Measurements from ENCODE around the gene HNF1A. TPM values are rescaled to one million over a fixed set of nuclear protein-coding genes. Genes with fewer than 3 reads are reported as not detected.

The HNF1A gene
- total and polyA plus RNA-seq, 2 of the 13 experiments (the other 11 are each of a cell fraction or from before 2014, with no cell fraction given): 13.4 to 34.7 TPM

DNA sequence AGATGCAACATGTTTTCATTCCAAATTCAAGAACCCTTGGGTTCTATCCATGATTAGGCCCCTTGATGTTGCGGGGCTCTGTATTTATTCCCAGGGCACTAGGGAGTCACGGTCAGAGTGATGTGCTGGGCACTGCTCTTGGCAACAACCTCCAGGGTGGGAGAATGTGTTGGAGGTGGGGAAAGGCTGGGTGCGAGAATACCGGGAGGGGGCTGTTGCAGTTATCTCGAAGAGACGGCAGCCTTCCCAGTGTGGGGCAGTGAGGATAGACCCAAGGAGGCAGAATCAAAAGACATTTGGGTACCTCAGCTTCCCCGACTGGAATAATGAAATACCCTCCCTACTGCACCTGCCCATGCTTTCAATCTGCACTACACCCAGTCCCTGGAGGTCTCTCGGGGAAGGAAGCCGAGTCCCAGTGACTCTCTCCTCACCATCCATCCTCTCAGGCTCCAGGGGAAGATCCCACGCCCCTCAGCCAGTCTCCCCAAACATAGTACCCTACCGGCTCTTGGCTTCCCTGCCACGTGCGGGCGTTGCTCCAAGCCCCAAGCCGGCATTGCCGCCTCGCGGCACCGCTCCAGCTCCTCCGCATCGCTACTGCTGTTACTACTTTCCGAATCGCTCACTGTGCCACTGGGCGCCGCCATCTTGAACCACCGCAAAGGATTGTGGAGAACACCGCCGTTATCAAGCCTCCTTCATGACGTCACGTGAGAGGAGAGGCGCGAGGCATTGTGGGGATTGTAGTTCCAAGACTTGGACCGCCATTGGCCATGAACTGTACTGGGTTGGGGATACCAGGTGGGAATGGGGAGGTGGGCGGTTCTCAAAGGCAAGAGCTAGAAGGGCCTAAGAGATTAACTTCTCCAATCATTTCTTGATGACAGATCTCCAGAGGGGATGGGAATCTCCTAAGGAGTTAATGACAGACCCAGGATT is 37.8 kb downstream of the HNF1A start, which contains the start of gene C12orf43 (continued):
- TF ChIP-seq NR1H2 (CRISPR knock-in tag; IDR thresholded peaks at IDR 0.05; ENCODE audit: borderline replicate concordance, low read depth): no peak
- TF ChIP-seq, protein P1, sequence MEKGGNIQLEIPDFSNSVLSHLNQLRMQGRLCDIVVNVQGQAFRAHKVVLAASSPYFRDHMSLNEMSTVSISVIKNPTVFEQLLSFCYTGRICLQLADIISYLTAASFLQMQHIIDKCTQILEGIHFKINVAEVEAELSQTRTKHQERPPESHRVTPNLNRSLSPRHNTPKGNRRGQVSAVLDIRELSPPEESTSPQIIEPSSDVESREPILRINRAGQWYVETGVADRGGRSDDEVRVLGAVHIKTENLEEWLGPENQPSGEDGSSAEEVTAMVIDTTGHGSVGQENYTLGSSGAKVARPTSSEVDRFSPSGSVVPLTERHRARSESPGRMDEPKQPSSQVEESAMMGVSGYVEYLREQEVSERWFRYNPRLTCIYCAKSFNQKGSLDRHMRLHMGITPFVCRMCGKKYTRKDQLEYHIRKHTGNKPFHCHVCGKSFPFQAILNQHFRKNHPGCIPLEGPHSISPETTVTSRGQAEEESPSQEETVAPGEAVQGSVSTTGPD (CRISPR knock-in tag; IDR thresholded peaks at IDR 0.05): no peak
- TF ChIP-seq CBX1 (IDR thresholded peaks at IDR 0.05; ENCODE audit: low read depth): no peak
- TF ChIP-seq, protein P2, sequence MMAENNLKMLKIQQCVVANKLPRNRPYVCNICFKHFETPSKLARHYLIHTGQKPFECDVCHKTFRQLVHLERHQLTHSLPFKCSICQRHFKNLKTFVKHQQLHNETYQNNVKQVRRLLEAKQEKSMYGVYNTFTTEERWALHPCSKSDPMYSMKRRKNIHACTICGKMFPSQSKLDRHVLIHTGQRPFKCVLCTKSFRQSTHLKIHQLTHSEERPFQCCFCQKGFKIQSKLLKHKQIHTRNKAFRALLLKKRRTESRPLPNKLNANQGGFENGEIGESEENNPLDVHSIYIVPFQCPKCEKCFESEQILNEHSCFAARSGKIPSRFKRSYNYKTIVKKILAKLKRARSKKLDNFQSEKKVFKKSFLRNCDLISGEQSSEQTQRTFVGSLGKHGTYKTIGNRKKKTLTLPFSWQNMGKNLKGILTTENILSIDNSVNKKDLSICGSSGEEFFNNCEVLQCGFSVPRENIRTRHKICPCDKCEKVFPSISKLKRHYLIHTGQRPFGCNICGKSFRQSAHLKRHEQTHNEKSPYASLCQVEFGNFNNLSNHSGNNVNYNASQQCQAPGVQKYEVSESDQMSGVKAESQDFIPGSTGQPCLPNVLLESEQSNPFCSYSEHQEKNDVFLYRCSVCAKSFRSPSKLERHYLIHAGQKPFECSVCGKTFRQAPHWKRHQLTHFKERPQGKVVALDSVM (CRISPR knock-in tag; IDR thresholded peaks at IDR 0.05): no peak
- TF ChIP-seq, protein P3, sequence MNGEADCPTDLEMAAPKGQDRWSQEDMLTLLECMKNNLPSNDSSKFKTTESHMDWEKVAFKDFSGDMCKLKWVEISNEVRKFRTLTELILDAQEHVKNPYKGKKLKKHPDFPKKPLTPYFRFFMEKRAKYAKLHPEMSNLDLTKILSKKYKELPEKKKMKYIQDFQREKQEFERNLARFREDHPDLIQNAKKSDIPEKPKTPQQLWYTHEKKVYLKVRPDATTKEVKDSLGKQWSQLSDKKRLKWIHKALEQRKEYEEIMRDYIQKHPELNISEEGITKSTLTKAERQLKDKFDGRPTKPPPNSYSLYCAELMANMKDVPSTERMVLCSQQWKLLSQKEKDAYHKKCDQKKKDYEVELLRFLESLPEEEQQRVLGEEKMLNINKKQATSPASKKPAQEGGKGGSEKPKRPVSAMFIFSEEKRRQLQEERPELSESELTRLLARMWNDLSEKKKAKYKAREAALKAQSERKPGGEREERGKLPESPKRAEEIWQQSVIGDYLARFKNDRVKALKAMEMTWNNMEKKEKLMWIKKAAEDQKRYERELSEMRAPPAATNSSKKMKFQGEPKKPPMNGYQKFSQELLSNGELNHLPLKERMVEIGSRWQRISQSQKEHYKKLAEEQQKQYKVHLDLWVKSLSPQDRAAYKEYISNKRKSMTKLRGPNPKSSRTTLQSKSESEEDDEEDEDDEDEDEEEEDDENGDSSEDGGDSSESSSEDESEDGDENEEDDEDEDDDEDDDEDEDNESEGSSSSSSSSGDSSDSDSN (CRISPR knock-in tag; IDR thresholded peaks at IDR 0.05): peak; percentile 74; the same call in 1 of the 2 replicates
- TF ChIP-seq PCBP1 (IDR thresholded peaks at IDR 0.05; ENCODE audit: borderline replicate concordance, low read depth, low read length): no peak
- TF ChIP-seq, protein P4, sequence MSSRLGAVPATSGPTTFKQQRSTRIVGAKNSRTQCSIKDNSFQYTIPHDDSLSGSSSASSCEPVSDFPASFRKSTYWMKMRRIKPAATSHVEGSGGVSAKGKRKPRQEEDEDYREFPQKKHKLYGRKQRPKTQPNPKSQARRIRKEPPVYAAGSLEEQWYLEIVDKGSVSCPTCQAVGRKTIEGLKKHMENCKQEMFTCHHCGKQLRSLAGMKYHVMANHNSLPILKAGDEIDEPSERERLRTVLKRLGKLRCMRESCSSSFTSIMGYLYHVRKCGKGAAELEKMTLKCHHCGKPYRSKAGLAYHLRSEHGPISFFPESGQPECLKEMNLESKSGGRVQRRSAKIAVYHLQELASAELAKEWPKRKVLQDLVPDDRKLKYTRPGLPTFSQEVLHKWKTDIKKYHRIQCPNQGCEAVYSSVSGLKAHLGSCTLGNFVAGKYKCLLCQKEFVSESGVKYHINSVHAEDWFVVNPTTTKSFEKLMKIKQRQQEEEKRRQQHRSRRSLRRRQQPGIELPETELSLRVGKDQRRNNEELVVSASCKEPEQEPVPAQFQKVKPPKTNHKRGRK (CRISPR knock-in tag; IDR thresholded peaks at IDR 0.05): no peak
- TF ChIP-seq ELF1 (CRISPR knock-in tag; IDR thresholded peaks at IDR 0.05): peak; percentile 67
- no peak for TF ChIP-seq ZNF326 (CRISPR knock-in tag; IDR thresholded peaks at IDR 0.05; ENCODE audit: borderline replicate concordance)
- TF ChIP-seq, protein P5, sequence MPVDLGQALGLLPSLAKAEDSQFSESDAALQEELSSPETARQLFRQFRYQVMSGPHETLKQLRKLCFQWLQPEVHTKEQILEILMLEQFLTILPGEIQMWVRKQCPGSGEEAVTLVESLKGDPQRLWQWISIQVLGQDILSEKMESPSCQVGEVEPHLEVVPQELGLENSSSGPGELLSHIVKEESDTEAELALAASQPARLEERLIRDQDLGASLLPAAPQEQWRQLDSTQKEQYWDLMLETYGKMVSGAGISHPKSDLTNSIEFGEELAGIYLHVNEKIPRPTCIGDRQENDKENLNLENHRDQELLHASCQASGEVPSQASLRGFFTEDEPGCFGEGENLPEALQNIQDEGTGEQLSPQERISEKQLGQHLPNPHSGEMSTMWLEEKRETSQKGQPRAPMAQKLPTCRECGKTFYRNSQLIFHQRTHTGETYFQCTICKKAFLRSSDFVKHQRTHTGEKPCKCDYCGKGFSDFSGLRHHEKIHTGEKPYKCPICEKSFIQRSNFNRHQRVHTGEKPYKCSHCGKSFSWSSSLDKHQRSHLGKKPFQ (CRISPR knock-in tag; IDR thresholded peaks at IDR 0.05; ENCODE audit: insufficient replicate concordance): no peak
- TF ChIP-seq ZNF30 (CRISPR knock-in tag; IDR thresholded peaks at IDR 0.05): no peak
- no peak for TF ChIP-seq ZNF253 (CRISPR knock-in tag; IDR thresholded peaks at IDR 0.05; ENCODE audit: borderline replicate concordance)
- TF ChIP-seq, protein P6, sequence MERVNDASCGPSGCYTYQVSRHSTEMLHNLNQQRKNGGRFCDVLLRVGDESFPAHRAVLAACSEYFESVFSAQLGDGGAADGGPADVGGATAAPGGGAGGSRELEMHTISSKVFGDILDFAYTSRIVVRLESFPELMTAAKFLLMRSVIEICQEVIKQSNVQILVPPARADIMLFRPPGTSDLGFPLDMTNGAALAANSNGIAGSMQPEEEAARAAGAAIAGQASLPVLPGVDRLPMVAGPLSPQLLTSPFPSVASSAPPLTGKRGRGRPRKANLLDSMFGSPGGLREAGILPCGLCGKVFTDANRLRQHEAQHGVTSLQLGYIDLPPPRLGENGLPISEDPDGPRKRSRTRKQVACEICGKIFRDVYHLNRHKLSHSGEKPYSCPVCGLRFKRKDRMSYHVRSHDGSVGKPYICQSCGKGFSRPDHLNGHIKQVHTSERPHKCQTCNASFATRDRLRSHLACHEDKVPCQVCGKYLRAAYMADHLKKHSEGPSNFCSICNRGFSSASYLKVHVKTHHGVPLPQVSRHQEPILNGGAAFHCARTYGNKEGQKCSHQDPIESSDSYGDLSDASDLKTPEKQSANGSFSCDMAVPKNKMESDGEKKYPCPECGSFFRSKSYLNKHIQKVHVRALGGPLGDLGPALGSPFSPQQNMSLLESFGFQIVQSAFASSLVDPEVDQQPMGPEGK (CRISPR knock-in tag; IDR thresholded peaks at IDR 0.05): no peak; the same call in 1 of the 2 replicates
- TF ChIP-seq, protein P7, sequence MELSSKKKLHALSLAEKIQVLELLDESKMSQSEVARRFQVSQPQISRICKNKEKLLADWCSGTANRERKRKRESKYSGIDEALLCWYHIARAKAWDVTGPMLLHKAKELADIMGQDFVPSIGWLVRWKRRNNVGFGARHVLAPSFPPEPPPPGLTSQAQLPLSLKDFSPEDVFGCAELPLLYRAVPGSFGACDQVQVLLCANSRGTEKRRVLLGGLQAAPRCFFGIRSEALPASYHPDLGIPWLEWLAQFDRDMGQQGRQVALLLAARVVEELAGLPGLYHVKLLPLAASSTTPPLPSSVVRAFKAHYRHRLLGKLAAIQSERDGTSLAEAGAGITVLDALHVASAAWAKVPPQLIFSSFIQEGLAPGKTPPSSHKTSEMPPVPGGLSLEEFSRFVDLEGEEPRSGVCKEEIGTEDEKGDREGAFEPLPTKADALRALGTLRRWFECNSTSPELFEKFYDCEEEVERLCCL (CRISPR knock-in tag; IDR thresholded peaks at IDR 0.05; ENCODE audit: borderline replicate concordance): no peak

Measured in HepG2 (cell line).